ENCODE measurements around the gene B3GALT6. TPM values are rescaled to one million over a fixed set of nuclear protein-coding genes. Genes with fewer than 3 reads are reported as not detected.
"Not testable (repeated sequence)": the region's sequence is repeated elsewhere in the genome, so short reads cannot be mapped to it uniquely, and the experiment has no call there.

The B3GALT6 gene
- total RNA-seq, 3 donors from 2014 or later = 38.0 to 40.8 (median 39.0) TPM

DNA sequence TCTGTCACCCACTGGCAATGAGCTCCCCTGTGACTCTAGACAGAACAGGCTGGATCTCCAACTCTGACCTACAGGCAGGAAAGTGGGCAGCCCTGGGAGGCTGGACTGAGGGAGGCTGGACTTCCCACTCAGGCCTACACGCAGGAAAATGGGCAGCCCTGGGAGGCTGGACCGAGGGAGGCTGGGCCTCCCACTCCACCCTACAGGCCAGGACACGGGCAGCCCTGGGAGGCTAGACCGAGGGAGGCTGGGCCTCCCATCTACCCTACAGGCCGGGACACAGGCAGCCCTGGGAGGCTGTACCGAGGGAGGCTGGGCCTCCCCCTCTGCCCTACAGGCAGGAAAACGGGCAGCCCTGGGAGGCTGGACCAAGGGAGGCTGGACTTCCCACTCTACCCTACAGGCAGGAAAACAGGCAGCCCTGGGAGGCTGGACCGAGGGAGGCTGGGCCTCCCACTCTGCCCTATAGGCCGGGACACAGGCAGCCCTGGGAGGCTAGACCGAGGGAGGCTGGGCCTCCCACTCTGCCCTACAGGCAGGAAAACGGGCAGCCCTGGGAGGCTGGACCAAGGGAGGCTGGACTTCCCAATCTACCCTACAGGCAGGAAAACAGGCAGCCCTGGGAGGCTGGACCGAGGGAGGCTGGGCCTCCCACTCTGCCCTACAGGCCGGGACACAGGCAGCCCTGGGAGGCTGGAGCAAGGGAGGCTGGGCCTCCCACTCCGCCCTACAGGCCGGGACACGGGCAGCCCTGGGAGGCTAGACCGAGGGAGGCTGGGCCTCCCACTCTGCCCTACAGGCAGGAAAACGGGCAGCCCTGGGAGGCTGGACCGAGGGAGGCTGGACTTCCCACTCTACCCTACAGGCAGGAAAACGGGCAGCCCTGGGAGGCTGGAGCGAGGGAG lies 16.2 kb downstream of the B3GALT6 start:
- H3K9me3 Mint-ChIP-seq; DNase-seq; H3K4me3 Mint-ChIP-seq; H3K36me3 Mint-ChIP-seq (ENCODE audit: insufficient read depth); H3K27me3 Mint-ChIP-seq (ENCODE audit: low read depth); ATAC-seq: not testable (repeated sequence)
- peaks cover 11% of the 10 kb centered on the region for H3K4me1 Mint-ChIP-seq (ENCODE audit: low read depth)

GRCh38 chr1:1250786-1251284 lies 18.8 kb downstream of the B3GALT6 start:
- DNase-seq (peak; percentile 77), ATAC-seq (peak; percentile 77 to 92)
- Mint-ChIP-seq H3K27me3 (ENCODE audit: low read depth) (peaks cover 1% of the 10 kb centered on the region), H3K4me3 (peak overlapping the region; percentile 40), H3K9me3 (no peaks in the 10 kb centered on the region), H3K36me3 (ENCODE audit: insufficient read depth) (peaks cover 14% of the 10 kb centered on the region), H3K4me1 (ENCODE audit: low read depth) (peaks cover 11% of the 10 kb centered on the region)

DNA sequence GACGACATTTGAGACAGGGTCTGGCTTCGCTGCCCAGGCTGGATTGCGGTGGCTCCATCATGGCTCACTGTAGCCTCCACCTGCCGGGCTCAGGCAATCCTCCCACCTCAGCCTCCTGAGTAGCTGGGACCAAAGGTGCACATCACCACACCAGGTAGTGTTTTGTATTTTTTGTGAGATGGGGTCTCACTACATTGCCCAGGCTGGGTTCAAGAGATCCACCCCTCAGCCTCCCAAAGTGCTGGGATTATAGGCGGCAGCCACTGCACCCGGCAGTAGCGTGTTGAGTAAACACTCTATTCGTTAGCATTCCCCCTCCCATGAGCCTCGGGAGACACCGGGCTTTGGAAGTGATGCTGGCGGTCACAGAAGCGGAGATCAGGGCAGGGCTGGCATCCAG lies 21.3 kb downstream of the B3GALT6 start:
- Mint-ChIP-seq H3K9me3 (no peaks in the 10 kb centered on the region), H3K4me3 (no peak overlapping the region), H3K36me3 (ENCODE audit: insufficient read depth) (peaks cover 22% of the 10 kb centered on the region), H3K27me3 (ENCODE audit: low read depth) (no peaks in the 10 kb centered on the region), H3K4me1 (ENCODE audit: low read depth) (peaks cover 11% of the 10 kb centered on the region)
- no peak for ATAC-seq
- no peak for DNase-seq

GRCh38 chr1:1253972-1254666 lies 22.1 kb downstream of the B3GALT6 start:
- Mint-ChIP-seq H3K4me3 (no peak overlapping the region), H3K27me3 (ENCODE audit: low read depth) (no peaks in the 10 kb centered on the region), H3K36me3 (ENCODE audit: insufficient read depth) (peaks cover 22% of the 10 kb centered on the region), H3K9me3 (no peaks in the 10 kb centered on the region), H3K4me1 (ENCODE audit: low read depth) (peaks cover 11% of the 10 kb centered on the region)
- no peak for ATAC-seq
- DNase-seq = no peak

DNA sequence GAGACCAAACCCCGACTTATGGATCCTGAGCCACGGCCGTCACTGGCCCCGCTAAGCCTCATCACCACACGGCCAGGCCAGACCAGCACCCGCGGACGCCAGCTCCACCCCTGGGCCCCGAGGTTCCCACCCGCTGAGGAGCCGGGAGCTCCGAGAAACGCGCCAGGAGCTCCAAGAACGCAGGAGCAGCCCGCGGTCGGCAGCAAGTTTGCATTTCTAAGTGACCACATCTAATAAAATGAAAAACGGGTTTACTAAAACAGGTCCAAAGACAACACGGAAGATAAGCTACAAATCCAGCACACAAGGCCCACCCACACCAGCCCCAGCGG lies 22.6 kb downstream of the B3GALT6 start:
- Mint-ChIP-seq H3K4me3 (no peak overlapping the region), H3K9me3 (no peaks in the 10 kb centered on the region), H3K27me3 (ENCODE audit: low read depth) (no peaks in the 10 kb centered on the region), H3K36me3 (ENCODE audit: insufficient read depth) (peaks cover 25% of the 10 kb centered on the region), H3K4me1 (ENCODE audit: low read depth) (peaks cover 9% of the 10 kb centered on the region)
- ATAC-seq (no peak), DNase-seq (no peak)

GRCh38 chr1:1255078-1255477 lies 23.0 kb downstream of the B3GALT6 start:
- DNase-seq (no peak), ATAC-seq (no peak)
- H3K4me1 Mint-ChIP-seq (ENCODE audit: low read depth) = peaks cover 8% of the 10 kb centered on the region
- no peaks in the 10 kb centered on the region for H3K27me3 Mint-ChIP-seq (ENCODE audit: low read depth)
- no peaks in the 10 kb centered on the region for H3K9me3 Mint-ChIP-seq
- H3K36me3 Mint-ChIP-seq (ENCODE audit: insufficient read depth) = peaks cover 29% of the 10 kb centered on the region
- no peak overlapping the region for H3K4me3 Mint-ChIP-seq

GRCh38 chr1:1255611-1256010 lies 23.6 kb downstream of the B3GALT6 start:
- no peaks in the 10 kb centered on the region for H3K27me3 Mint-ChIP-seq (ENCODE audit: low read depth)
- H3K4me3 Mint-ChIP-seq = no peak overlapping the region
- H3K4me1 Mint-ChIP-seq (ENCODE audit: low read depth) = peaks cover 6% of the 10 kb centered on the region
- no peak for DNase-seq
- H3K36me3 Mint-ChIP-seq (ENCODE audit: insufficient read depth) = peaks cover 34% of the 10 kb centered on the region
- ATAC-seq = no peak
- H3K9me3 Mint-ChIP-seq = no peaks in the 10 kb centered on the region

- no peak for ATAC-seq
Measured at GRCh38 chr1:1256956-1257871, 25.2 kb downstream of the B3GALT6 start.

GRCh38 chr1:1259119-1259488 lies 27.1 kb downstream of the B3GALT6 start:
- peaks cover 30% of the 10 kb centered on the region for H3K36me3 Mint-ChIP-seq (ENCODE audit: insufficient read depth)
- H3K9me3 Mint-ChIP-seq = no peaks in the 10 kb centered on the region
- H3K27me3 Mint-ChIP-seq (ENCODE audit: low read depth) = no peaks in the 10 kb centered on the region
- DNase-seq (no peak), ATAC-seq (no peak)
- no peak overlapping the region for H3K4me3 Mint-ChIP-seq
- peaks cover 9% of the 10 kb centered on the region for H3K4me1 Mint-ChIP-seq (ENCODE audit: low read depth)

More at GRCh38 chr1:1256956-1257871, 25.2 kb downstream of the B3GALT6 start:
- Mint-ChIP-seq H3K36me3 (ENCODE audit: insufficient read depth) (peaks cover 39% of the 10 kb centered on the region), H3K27me3 (ENCODE audit: low read depth) (no peaks in the 10 kb centered on the region), H3K4me3 (no peak overlapping the region), H3K9me3 (no peaks in the 10 kb centered on the region), H3K4me1 (ENCODE audit: low read depth) (peaks cover 8% of the 10 kb centered on the region)
- no peak for DNase-seq

- H3K27me3 Mint-ChIP-seq (ENCODE audit: low read depth) = no peaks in the 10 kb centered on the region
- H3K36me3 Mint-ChIP-seq (ENCODE audit: insufficient read depth) = peaks cover 30% of the 10 kb centered on the region
- no peak overlapping the region for H3K4me3 Mint-ChIP-seq
- ATAC-seq = no peak
- peaks cover 10% of the 10 kb centered on the region for H3K4me1 Mint-ChIP-seq (ENCODE audit: low read depth)
- DNase-seq = no peak
- no peaks in the 10 kb centered on the region for H3K9me3 Mint-ChIP-seq
Measured at GRCh38 chr1:1259540-1259939, 27.5 kb downstream of the B3GALT6 start.

- ATAC-seq (no peak), DNase-seq (no peak)
- Mint-ChIP-seq H3K9me3 (no peaks in the 10 kb centered on the region), H3K4me1 (ENCODE audit: low read depth) (peaks cover 12% of the 10 kb centered on the region), H3K27me3 (ENCODE audit: low read depth) (no peaks in the 10 kb centered on the region), H3K36me3 (ENCODE audit: insufficient read depth) (peaks cover 28% of the 10 kb centered on the region), H3K4me3 (no peak overlapping the region)
Measured at GRCh38 chr1:1259951-1260600, 28.0 kb downstream of the B3GALT6 start.

- H3K9me3 Mint-ChIP-seq = no peaks in the 10 kb centered on the region
Measured at GRCh38 chr1:1260843-1261560, 29.0 kb downstream of the B3GALT6 start.

GRCh38 chr1:1262071-1262470 lies 30.0 kb downstream of the B3GALT6 start:
- Mint-ChIP-seq H3K4me3 (no peak overlapping the region), H3K36me3 (ENCODE audit: insufficient read depth) (peaks cover 27% of the 10 kb centered on the region), H3K27me3 (ENCODE audit: low read depth) (no peaks in the 10 kb centered on the region), H3K4me1 (ENCODE audit: low read depth) (peaks cover 12% of the 10 kb centered on the region), H3K9me3 (no peaks in the 10 kb centered on the region)
- ATAC-seq (no peak), DNase-seq (no peak)

More at GRCh38 chr1:1260843-1261560, 29.0 kb downstream of the B3GALT6 start:
- Mint-ChIP-seq H3K36me3 (ENCODE audit: insufficient read depth) (peaks cover 29% of the 10 kb centered on the region), H3K27me3 (ENCODE audit: low read depth) (no peaks in the 10 kb centered on the region), H3K4me3 (no peak overlapping the region), H3K4me1 (ENCODE audit: low read depth) (peaks cover 12% of the 10 kb centered on the region)
- DNase-seq = no peak
- ATAC-seq = no peak

All from activated T-cell treated with anti-CD3 and anti-CD28 coated beads, Interleukin-2, amount 50 U/mL, for 4 hours (primary cell).